Esophagus muscularis mucosa (tissue), 4 donors: ENCODE data around the gene PLB1. TPM values are rescaled to one million over a fixed set of nuclear protein-coding genes. Genes with fewer than 3 reads are reported as not detected.

Source experiments
- DNase-seq: peaks from one replicate; pipeline ENCODE4 v3.0.0-alpha.2; 2017; ENCODE audit errors: extremely low spot score
- H3K27ac ChIP-seq, 4 donors: fragments of 200-600 bp; sonication (generic); replicated peaks in 1 of 4; 1 replicate in 3 of 4; 2 replicates in 1 of 4; pipeline ENCODE4 v1.5.1; 2016 to 2019; ENCODE audit warnings: mild to moderate bottlenecking in 1 of 4
- H3K27me3 ChIP-seq, 4 donors: fragments of 200-600 bp; sonication (generic); one replicate each; pipeline versions ENCODE4 v1.5.1 to v1.6.0; 2016 to 2019
- H3K36me3 ChIP-seq, 4 donors: fragments of 200-600 bp; sonication (generic); one replicate each; pipeline ENCODE4 v1.5.1; 2016 to 2019
- H3K4me1 ChIP-seq, 4 donors: fragments of 200-600 bp; sonication (generic); one replicate each; pipeline ENCODE4 v1.5.1; 2016 to 2019
- H3K4me3 ChIP-seq, 4 donors: fragments of 200-600 bp; sonication (generic); 1 replicate in 2 of 4; 2 replicates in 2 of 4; pipeline ENCODE4 v1.5.1; 2016 to 2019; ENCODE audit warnings: mild to moderate bottlenecking in 4 of 4, moderate library complexity in 1 of 4
- H3K9me3 ChIP-seq, 4 donors: fragments of 200-600 bp; sonication (generic); 1 replicate in 3 of 4; 2 replicates in 1 of 4; pipeline ENCODE4 v1.5.1; 2016 to 2019
- CTCF ChIP-seq, 3 experiments: fragments of 200-600 bp in 2 of 3; fragments of 450-650 bp in 1 of 3; sonication (generic) in 2 of 3; IDR thresholded peaks; one replicate each; pipeline ENCODE4 v1.5.1; 2017 to 2019; ENCODE audit warnings: antibody characterized with exemption in 3 of 3, mild to moderate bottlenecking in 2 of 3, moderate library complexity in 1 of 3
- EP300 ChIP-seq: sonication (generic); formaldehyde crosslinking; IDR thresholded peaks from one replicate; pipeline ENCODE4 v1.6.1; 2017; ENCODE audit warnings: antibody characterized with exemption
- POLR2A ChIP-seq: fragments of 450-650 bp; IDR thresholded peaks from one replicate; pipeline ENCODE4 v1.6.1; 2017; ENCODE audit warnings: antibody characterized with exemption, moderate library complexity, mild to moderate bottlenecking, low read depth
- POLR2AphosphoS5 ChIP-seq, 2 donors: sonication (generic); formaldehyde crosslinking; IDR thresholded peaks; one replicate each; pipeline ENCODE4 v1.6.1; 2017; ENCODE audit warnings: antibody characterized with exemption in 2 of 2
- WGBS: methylation state at CpG from one replicate; pipeline ENCODE4 v1.1.5; 2018; 5-methylcytosine and 5-hydroxymethylcytosine counted together
- intact Hi-C: fragments of 100-400 bp; cut with DNase I; formaldehyde crosslinking; loops from one replicate; pipeline ENCODE4 v1.15.1; 2023
- total RNA-seq, 4 donors: library from RNA; depleted of rRNA; stranded (reverse); fragments of >200 nt; gene quantifications; one replicate each; pipeline versions ENCODE4 v1.1.0 to v1.2.1, GENCODE V29; 2016

The PLB1 gene
- total RNA-seq, 4 donors from 2014 or later: 2.5 to 11.1 (median 7.7) TPM

DNA sequence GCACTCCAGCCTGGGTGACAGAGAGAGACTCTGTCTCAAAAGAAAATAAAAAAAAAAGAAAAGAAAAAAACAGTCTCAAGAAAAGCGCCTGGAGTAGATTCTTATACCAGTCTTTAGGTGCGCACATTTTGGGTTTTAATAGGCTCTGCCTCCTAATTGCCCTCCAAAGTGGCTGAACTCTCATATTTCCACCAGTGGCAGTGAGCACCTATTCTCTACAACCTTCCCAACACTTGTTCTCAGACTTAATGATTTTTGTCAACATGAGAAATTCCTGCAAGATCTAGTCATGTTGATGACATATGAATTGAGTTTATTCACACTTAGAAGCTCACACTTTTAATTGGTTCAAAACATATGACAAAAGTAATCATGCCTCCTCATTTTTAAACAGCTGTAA lies 39.0 kb downstream of the PLB1 start:
- 68% methylated on average over 2 of the region's 2 CpGs for WGBS
- H3K4me3 ChIP-seq: no peak overlapping the region
- no peaks in the 10 kb centered on the region for H3K4me1 ChIP-seq
- no peak overlapping the region for H3K27ac ChIP-seq
- H3K36me3 ChIP-seq: no peaks in the 10 kb centered on the region
- DNase-seq: no peak
- no peaks in the 10 kb centered on the region for H3K27me3 ChIP-seq
- intact Hi-C loops: no loop called here
- TF ChIP-seq CTCF (IDR thresholded peaks at IDR 0.05) (no peak), EP300 (no peak), POLR2AphosphoS5 (IDR thresholded peaks at IDR 0.05) (no peak), POLR2A (no peak)
- no peaks in the 10 kb centered on the region for H3K9me3 ChIP-seq

- Histone ChIP-seq H3K27me3 (no peaks in the 10 kb centered on the region), H3K4me1 (no peaks in the 10 kb centered on the region), H3K27ac (no peak overlapping the region), H3K9me3 (no peaks in the 10 kb centered on the region), H3K4me3 (no peak overlapping the region), H3K36me3 (no peaks in the 10 kb centered on the region)
- no peak for TF ChIP-seq POLR2AphosphoS5 (IDR thresholded peaks at IDR 0.05)
- no peak for TF ChIP-seq CTCF (IDR thresholded peaks at IDR 0.05)
- no peak for TF ChIP-seq POLR2A
- no peak for TF ChIP-seq EP300
- WGBS: 83% methylated on average over 7 of the region's 9 CpGs
- intact Hi-C loops: no loop called here
- DNase-seq: no peak
These were observed 42.3 kb downstream of the PLB1 start for GRCh38 chr2:28538134-28538533.

GRCh38 chr2:28538652-28539051 lies 42.8 kb downstream of the PLB1 start:
- Histone ChIP-seq H3K36me3 (no peaks in the 10 kb centered on the region), H3K9me3 (no peaks in the 10 kb centered on the region), H3K27ac (no peak overlapping the region), H3K27me3 (no peaks in the 10 kb centered on the region), H3K4me1 (no peaks in the 10 kb centered on the region), H3K4me3 (no peak overlapping the region)
- intact Hi-C loops: no loop called here
- 100% methylated on average over 1 of the region's 9 CpGs for WGBS
- TF ChIP-seq POLR2AphosphoS5 (IDR thresholded peaks at IDR 0.05): no peak
- no peak for TF ChIP-seq POLR2A
- TF ChIP-seq EP300: no peak
- TF ChIP-seq CTCF (IDR thresholded peaks at IDR 0.05): no peak
- no peak for DNase-seq

DNA sequence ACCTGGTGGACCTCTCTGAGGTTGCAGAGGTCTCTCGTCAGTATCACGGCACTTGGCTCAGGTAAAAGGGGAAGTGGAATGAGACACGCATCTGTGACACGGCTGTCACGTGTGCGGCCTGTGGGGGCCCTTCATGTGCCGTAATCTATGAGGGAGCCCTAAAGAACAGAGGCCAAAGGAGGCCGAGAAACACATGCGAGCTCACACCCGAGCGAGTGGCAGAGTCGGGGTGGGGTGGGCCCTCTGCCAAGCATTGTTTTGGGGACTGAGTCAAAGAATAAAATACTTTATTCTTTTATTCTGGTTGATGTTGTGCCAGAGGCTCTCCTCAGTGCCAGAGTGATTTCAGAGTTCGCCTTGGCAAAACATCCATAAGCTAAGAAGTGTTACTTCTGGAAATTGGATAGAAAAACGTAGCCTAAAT lies 43.3 kb downstream of the PLB1 start:
- Histone ChIP-seq H3K36me3 (no peaks in the 10 kb centered on the region), H3K4me1 (no peaks in the 10 kb centered on the region), H3K4me3 (no peak overlapping the region), H3K27ac (no peak overlapping the region), H3K9me3 (no peaks in the 10 kb centered on the region), H3K27me3 (no peaks in the 10 kb centered on the region)
- intact Hi-C loops: no loop called here
- no peak for TF ChIP-seq POLR2AphosphoS5 (IDR thresholded peaks at IDR 0.05)
- TF ChIP-seq POLR2A: no peak
- no peak for TF ChIP-seq CTCF (IDR thresholded peaks at IDR 0.05)
- TF ChIP-seq EP300: no peak
- DNase-seq: no peak
- 83% methylated on average over 12 of the region's 14 CpGs for WGBS

- no peak overlapping the region for H3K4me3 ChIP-seq
- no peaks in the 10 kb centered on the region for H3K36me3 ChIP-seq
- WGBS: 80% methylated on average over 17 of the region's 20 CpGs
- no peaks in the 10 kb centered on the region for H3K27me3 ChIP-seq
- no peak for DNase-seq
- H3K4me1 ChIP-seq: no peaks in the 10 kb centered on the region
- intact Hi-C loops: no loop called here
- no peak overlapping the region for H3K27ac ChIP-seq
- TF ChIP-seq POLR2AphosphoS5 (IDR thresholded peaks at IDR 0.05) (no peak), CTCF (IDR thresholded peaks at IDR 0.05) (no peak), POLR2A (no peak), EP300 (no peak)
- no peaks in the 10 kb centered on the region for H3K9me3 ChIP-seq
These were observed 47.6 kb downstream of the PLB1 start for GRCh38 chr2:28543316-28544035.
